HK-2 (cell line): Measurements from ENCODE around the gene IFI27.
A peak's percentile ranks its signal among the peaks of the same experiment; 100 is the strongest.

ENCODE experiments used
- DNase-seq: peaks from one replicate; pipeline ENCODE4 v3.0.0-alpha.2; 2018; ENCODE audit not compliant: unreplicated experiment

Gene IFI27

DNA sequence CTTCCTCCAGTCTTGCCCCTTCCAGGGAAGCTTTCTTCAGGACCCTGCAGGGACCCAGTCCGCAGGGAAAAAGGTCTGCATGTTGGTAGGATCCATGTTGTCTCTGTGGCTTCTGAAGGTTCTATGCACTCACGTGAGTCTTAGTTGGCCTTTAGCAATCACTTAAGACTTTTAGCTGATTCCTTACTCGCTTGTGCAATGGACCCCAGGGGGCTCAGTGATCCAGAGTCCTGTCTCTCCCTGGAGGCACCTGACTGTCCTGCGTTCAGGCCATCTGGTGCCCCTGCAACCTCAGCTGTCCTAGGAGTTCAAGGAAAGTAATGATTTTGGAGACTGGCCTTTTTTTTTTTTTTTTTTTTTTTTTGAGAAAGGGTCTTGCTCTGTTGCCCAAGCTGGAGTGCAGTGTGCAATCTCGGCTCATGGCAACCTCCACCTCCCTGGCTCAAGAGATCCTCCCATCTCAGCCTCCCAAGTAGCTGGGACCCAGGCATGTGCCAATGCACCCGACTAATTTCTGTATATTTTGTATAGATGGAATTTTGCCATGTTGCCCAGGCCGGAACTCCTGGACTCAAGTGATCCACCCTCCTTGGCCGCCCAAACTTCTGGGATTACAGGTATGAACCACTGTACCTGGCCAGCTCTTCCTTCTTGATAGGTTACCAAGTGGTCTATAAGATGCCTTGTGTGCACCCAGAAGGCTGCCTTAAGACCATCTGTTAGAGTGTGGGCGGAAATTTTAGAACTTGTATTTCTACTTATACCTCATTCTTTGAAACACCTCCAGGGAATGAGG is 14.2 kb downstream of the IFI27 start:
- DNase-seq, result no peak

DNA sequence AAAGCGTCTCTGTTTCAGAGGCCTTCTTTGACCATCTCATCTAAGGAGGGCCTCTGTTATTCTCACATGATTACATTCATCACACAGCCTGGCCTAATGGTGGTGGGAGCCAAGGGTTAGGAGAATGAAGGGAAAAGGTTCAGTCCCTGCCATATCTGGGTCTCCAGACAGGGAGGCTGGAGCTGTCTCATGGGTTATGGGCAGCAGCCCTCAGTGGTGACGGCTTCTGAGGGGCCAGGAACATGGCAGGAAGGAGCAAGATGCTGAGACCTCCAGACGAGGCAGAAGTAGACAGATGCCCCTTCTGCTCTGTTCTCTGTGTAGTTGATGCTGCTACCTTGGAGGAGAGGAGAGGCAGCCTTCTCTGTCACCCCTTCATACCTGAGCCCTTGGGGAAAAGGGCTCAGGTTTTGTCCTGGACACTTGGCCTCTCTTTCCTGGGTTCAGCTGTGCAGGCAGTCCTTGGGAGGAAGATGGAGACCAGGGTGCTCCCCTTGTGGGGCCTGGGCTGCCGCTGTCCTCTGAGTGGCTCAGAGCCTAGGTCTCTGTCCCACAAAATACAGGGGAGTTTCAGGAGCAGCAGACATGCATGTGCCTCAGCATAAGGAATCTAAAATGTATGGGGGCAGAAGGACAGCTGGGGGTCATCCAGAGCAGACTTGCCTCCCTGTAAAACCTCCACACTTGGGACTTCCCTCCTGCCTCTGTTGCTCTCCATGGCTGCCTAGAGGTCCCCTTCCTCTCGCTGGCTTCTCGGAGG is 15.3 kb downstream of the IFI27 start:
- no peak for DNase-seq

DNA sequence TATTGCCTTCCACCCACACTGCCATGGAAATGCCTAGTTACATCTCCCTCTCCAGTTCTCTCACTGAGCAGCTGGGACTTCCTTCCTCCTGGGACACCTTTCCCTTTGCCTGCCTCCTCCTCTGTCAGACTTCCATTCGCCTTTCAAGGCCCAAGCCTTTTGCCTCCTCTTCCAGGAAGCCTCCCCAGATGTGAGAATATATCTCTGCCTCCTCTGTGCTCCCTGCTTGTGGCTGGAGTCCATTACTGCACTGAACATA is 15.8 kb downstream of the IFI27 start:
- no peak for DNase-seq

GRCh38 chr14:94126800-94127199 is 16.3 kb downstream of the IFI27 start:
- DNase-seq, result no peak

- DNase-seq, result no peak
Measured at GRCh38 chr14:94127330-94127729, 16.8 kb downstream of the IFI27 start.

GRCh38 chr14:94128216-94128839 is 17.8 kb downstream of the IFI27 start:
- no peak for DNase-seq

GRCh38 chr14:94129111-94129757 is 18.7 kb downstream of the IFI27 start, which contains the start of gene IFI27L2:
IFI27L2 (minus strand) TSS chr14:94129604; CDS start chr14:94129564, 40 bp downstream.
- peak; percentile 80 for DNase-seq

- DNase-seq, result peak; percentile 17
Measured at GRCh38 chr14:94129758-94130414, 19.4 kb downstream of the IFI27 start.

- peak; percentile 48 for DNase-seq
Measured at GRCh38 chr14:94132285-94132887, 21.9 kb downstream of the IFI27 start.

DNA sequence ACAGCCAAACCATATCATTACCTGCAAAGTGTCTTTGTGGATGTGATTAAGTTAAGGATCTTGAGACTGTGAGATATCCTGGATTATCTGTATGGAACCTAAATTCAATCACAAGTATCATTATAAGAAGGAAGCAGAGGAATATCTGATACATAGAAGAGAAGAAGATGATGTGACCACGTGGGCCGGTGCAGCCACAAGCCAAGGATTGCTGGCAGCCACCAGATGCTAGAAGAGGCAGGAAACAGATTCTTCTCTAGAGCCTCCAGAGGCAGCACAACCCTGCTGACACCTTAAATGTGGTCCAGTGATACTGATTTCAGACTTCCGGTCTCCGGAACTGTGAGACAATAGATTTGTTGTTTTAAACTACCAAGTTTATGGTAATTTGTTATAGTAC is 24.9 kb downstream of the IFI27 start:
- no peak for DNase-seq

- peak; percentile 90 for DNase-seq
Measured at GRCh38 chr14:94136575-94137331, 26.2 kb downstream of the IFI27 start.

GRCh38 chr14:94138251-94138650 is 27.7 kb downstream of the IFI27 start:
- no peak for DNase-seq

- no peak for DNase-seq
Measured at GRCh38 chr14:94139006-94139405, 28.5 kb downstream of the IFI27 start.

- no peak for DNase-seq
Measured at GRCh38 chr14:94139421-94139820, 28.9 kb downstream of the IFI27 start.

DNA sequence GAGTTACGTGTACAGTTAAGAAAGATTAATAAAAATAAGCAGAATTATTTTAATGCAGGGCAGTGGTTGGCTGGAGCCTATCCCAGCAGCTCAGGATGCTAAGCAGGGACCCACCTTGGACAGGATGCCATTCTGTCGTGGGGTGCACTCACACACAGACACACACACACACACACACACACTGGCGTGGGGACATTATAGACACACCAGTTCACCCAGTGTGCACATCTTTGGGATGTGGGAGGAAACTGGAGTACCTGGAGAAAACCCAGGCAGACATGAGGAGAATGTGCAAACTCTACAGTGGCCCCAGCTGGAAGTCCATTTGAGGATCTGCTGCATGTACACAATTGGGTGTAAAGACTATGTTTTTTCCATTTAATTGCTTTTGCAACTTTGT is 31.7 kb downstream of the IFI27 start:
- no peak for DNase-seq

DNA sequence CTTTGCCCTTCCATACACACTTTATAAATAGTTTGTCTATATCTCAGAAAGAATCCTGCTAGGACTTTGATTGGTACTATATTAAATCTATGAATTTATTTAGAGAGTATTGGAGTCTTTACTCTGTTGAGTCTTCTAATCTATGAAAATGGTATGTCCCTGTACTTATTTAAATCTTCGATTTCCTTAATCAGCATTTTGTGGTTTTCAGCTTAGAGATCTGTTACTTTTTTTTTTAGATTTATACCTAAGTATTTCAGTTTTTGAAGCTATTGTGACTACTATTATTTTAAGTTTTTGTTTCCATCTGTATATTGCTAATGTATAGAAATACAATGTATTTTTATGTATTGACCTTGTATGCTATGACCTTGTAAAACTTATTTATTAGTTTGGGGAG is 32.3 kb downstream of the IFI27 start:
- no peak for DNase-seq

DNA sequence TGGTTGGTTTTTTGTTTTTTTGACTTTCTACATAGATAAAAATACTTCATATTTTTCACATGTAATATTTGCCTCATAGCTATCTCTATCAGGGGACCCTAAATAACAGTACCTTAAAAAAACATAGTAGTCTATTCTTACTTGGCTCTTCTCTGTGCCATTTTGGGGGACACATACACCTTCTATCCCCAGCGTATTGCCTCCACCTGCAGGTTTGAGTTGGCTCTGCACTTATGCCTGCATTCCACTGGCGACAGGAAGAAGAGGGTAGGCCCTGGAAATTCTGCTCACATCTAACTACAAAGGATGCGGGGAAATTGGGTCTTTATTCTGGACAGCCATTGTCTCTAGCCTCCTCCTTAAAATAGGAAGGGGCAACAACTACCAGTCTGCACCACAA is 32.7 kb downstream of the IFI27 start:
- DNase-seq, result no peak

- no peak for DNase-seq
Measured at GRCh38 chr14:94143711-94144110, 33.2 kb downstream of the IFI27 start.

DNA sequence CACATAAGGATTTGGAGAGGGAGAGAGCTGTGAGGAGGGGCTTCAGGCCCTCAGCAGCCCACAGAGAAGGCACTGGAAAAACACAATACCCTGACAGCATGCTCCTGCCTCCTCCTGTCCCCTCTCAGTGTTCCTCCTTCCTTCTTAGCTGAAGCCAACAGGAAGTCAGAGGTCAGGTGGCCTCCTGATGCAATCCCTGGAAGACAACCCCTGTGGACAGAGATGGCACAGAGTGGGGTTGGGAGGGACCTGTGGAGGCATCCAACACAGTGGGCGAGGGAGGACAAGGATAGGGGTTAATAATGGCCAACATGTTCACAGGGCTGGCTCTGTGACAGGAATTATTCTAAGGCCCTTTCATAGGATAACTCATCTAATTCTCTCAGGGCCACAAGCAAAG is 34.2 kb downstream of the IFI27 start:
- DNase-seq, result no peak

DNA sequence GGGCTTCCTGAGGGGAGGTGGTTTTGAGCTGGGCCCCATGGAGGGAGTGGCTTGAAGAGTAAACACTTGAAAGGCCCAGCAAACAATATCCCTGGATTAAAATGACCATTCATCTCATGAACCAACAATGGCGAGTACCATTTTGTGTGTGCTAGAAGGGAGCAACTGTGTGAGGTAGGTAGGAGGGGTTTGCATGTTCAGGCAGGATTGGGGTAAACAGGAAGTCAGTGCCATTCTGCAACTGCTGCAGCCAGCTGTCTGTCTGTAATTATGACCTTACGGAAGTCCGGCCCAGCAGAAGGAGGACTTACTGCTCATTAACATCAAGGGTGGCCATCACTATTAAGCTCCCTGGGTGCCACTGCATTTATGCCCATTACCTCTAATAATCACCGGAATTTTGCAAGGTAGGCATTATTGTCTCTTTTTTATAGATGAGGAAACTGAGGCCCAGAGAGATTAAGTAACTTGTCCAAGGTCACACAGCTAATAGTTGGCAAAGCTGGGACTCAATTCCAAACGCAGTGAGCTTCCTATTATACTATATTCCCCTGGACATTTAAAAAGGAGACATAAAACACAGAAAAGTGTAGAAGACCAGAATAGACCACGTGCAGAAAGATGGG is 35.5 kb downstream of the IFI27 start:
- no peak for DNase-seq
